ENCODE results near the gene TST.
A peak's percentile ranks its signal among the peaks of the same experiment; 100 is the strongest.

The TST gene

GRCh38 chr22:37053310-37054055 lies 34.2 kb upstream of the TST start:
- no peak for TF ChIP-seq CTCF (IDR thresholded peaks at IDR 0.05; ENCODE audit: insufficient read depth, low read depth, low read length, missing control alignments)
- no peak overlapping the region for H3K4me3 ChIP-seq (ENCODE audit: low read length)
- DNase-seq (ENCODE audit: low read depth), result no peak

GRCh38 chr22:37052386-37053309 lies 33.4 kb upstream of the TST start:
- peak overlapping the region; percentile 43 for H3K4me3 ChIP-seq (ENCODE audit: low read length)

GRCh38 chr22:37051391-37052385 lies 32.4 kb upstream of the TST start, which contains the start of gene KCTD17:
TSS of gene KCTD17 (plus strand) at chr22:37051742. CDS start at chr22:37051761, 19 bp downstream.
- peak; percentile 66 for DNase-seq (ENCODE audit: low read depth)

More at GRCh38 chr22:37052386-37053309, 33.4 kb upstream of the TST start:
- no peak for DNase-seq (ENCODE audit: low read depth)
- TF ChIP-seq CTCF (IDR thresholded peaks at IDR 0.05; ENCODE audit: insufficient read depth, low read depth, low read length, missing control alignments), result no peak

GRCh38 chr22:37050913-37051312 lies 31.7 kb upstream of the TST start:
- no peak for TF ChIP-seq CTCF (IDR thresholded peaks at IDR 0.05; ENCODE audit: insufficient read depth, low read depth, low read length, missing control alignments)
- H3K4me3 ChIP-seq (ENCODE audit: low read length), result no peak overlapping the region
- no peak for DNase-seq (ENCODE audit: low read depth)

More at GRCh38 chr22:37051391-37052385, 32.4 kb upstream of the TST start, which contains the start of gene KCTD17:
- TF ChIP-seq CTCF (IDR thresholded peaks at IDR 0.05; ENCODE audit: insufficient read depth, low read depth, low read length, missing control alignments), result no peak
- peak within 1 kb of the TSS; percentile 43 for H3K4me3 ChIP-seq (ENCODE audit: low read length)

GRCh38 chr22:37049224-37049623 lies 30.0 kb upstream of the TST start:
- DNase-seq (ENCODE audit: low read depth), result no peak
- no peak for TF ChIP-seq CTCF (IDR thresholded peaks at IDR 0.05; ENCODE audit: insufficient read depth, low read depth, low read length, missing control alignments)
- H3K4me3 ChIP-seq (ENCODE audit: low read length), result no peak overlapping the region

- no peak for DNase-seq (ENCODE audit: low read depth)
- no peak overlapping the region for H3K4me3 ChIP-seq (ENCODE audit: low read length)
- TF ChIP-seq CTCF (IDR thresholded peaks at IDR 0.05; ENCODE audit: insufficient read depth, low read depth, low read length, missing control alignments), result no peak
These were observed 28.9 kb upstream of the TST start for GRCh38 chr22:37048133-37048532.
